Measurements from ENCODE around the gene MESP2. TPM values are rescaled to one million over a fixed set of nuclear protein-coding genes. Genes with fewer than 3 reads are reported as not detected.

Gene MESP2
- polyA plus RNA-seq, 1 donor from 2014 or later, result not detected

GRCh38 chr15:89761009-89761831, 14.9 kb upstream of the MESP2 start:
- no peak for TF ChIP-seq CTCF (IDR thresholded peaks at IDR 0.05; ENCODE audit: poor library complexity, severe bottlenecking)
- TF ChIP-seq TAF1 (IDR thresholded peaks at IDR 0.05; ENCODE audit: low read depth), result no peak
- H3K27me3 ChIP-seq (ENCODE audit: insufficient read depth, low read depth, low read length), result no peaks in the 10 kb centered on the region
- no peaks in the 10 kb centered on the region for H3K36me3 ChIP-seq (ENCODE audit: insufficient read depth, low read length)
- no peak overlapping the region for H2AFZ ChIP-seq (ENCODE audit: low read depth, low read length)
- H3K79me2 ChIP-seq (replicated peaks; ENCODE audit: insufficient read depth, low read length), result no peaks in the 10 kb centered on the region
- H4K20me1 ChIP-seq (ENCODE audit: insufficient read depth), result no peaks in the 10 kb centered on the region
- H3K4me2 ChIP-seq (ENCODE audit: low read length), result no peak overlapping the region
- H3K27ac ChIP-seq (ENCODE audit: low read length), result no peak overlapping the region
- no peaks in the 10 kb centered on the region for H3F3A ChIP-seq (ENCODE audit: insufficient read depth, low read length, poor library complexity, severe bottlenecking)
- H3K9me3 ChIP-seq (ENCODE audit: low read length), result no peaks in the 10 kb centered on the region
- H3K9me2 ChIP-seq (ENCODE audit: insufficient read depth, low read length), result no peaks in the 10 kb centered on the region
- no peak overlapping the region for H3K4me3 ChIP-seq (ENCODE audit: low read length)
- H3K9ac ChIP-seq (ENCODE audit: low read length), result no peak overlapping the region

- no peaks in the 10 kb centered on the region for H4K20me1 ChIP-seq (ENCODE audit: insufficient read depth)
- TF ChIP-seq CTCF (IDR thresholded peaks at IDR 0.05; ENCODE audit: poor library complexity, severe bottlenecking), result no peak
- TF ChIP-seq EZH2 (IDR thresholded peaks at IDR 0.05; ENCODE audit: borderline replicate concordance, insufficient read depth, low read length, poor library complexity, severe bottlenecking), result no peak
- TF ChIP-seq REST (IDR thresholded peaks at IDR 0.05; ENCODE audit: borderline replicate concordance), result no peak
- no peak for TF ChIP-seq RAD21 (conservative IDR thresholded peaks at IDR 0.05)
- TF ChIP-seq TAF1 (IDR thresholded peaks at IDR 0.05; ENCODE audit: low read depth), result no peak
- no peak for TF ChIP-seq EP300 (conservative IDR thresholded peaks at IDR 0.05; ENCODE audit: poor library complexity, severe bottlenecking)
- TF ChIP-seq SMC3 (conservative IDR thresholded peaks at IDR 0.05; ENCODE audit: poor library complexity), result no peak
- TF ChIP-seq POLR2AphosphoS5 (IDR thresholded peaks at IDR 0.05), result no peak
- TF ChIP-seq MXI1 (conservative IDR thresholded peaks at IDR 0.05; ENCODE audit: poor library complexity, severe bottlenecking), result no peak
- no peaks in the 10 kb centered on the region for H3K9me3 ChIP-seq (ENCODE audit: low read length)
- no peaks in the 10 kb centered on the region for H3K27me3 ChIP-seq (ENCODE audit: insufficient read depth, low read depth, low read length)
- no peak overlapping the region for H3K9ac ChIP-seq (ENCODE audit: low read length)
- H3K9me2 ChIP-seq (ENCODE audit: insufficient read depth, low read length), result no peaks in the 10 kb centered on the region
- H3K79me2 ChIP-seq (replicated peaks; ENCODE audit: insufficient read depth, low read length), result no peaks in the 10 kb centered on the region
- H3K4me3 ChIP-seq (ENCODE audit: low read length), result no peak overlapping the region
- no peaks in the 10 kb centered on the region for H3K36me3 ChIP-seq (ENCODE audit: insufficient read depth, low read length)
- no peak overlapping the region for H2AFZ ChIP-seq (ENCODE audit: low read depth, low read length)
- H3K4me2 ChIP-seq (ENCODE audit: low read length), result no peak overlapping the region
- no peaks in the 10 kb centered on the region for H3F3A ChIP-seq (ENCODE audit: insufficient read depth, low read length, poor library complexity, severe bottlenecking)
- no peak overlapping the region for H3K27ac ChIP-seq (ENCODE audit: low read length)
Measured at GRCh38 chr15:89761929-89762328, 14.2 kb upstream of the MESP2 start.

Data from neural cell (in vitro differentiated cells).